SKM-1 treated with dmso at 0.1 percent for 144 hours (cell line): ENCODE data around the gene OSTM1.

Experiments
- DNase-seq: peaks from one replicate; lab custom pipeline; 2025; ENCODE audit not compliant: unreplicated experiment; lab: John Stamatoyannopoulos, UW

OSTM1 gene

DNA sequence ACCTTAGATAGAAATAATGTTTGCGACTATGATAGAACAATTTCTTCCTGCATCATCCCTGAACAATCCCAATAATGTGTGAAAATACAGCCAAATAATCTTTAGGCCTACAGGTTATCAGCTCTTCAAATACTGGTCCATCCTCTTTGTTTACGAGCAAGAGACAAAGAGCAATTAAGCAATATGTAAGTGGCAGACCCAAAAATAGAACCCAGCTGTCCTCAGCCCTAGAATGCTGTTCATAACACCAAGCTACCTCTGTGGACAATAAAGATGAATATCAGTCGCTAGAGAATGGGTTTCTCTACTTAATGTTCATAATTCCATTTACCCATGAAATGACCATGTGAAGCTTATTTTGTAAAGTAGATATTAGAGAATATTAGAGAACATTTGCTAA lies 28.4 kb upstream of the OSTM1 start:
- no peak for DNase-seq

- DNase-seq: no peak
Observed at GRCh38 chr6:108100003-108100402, 25.5 kb upstream of the OSTM1 start.

DNA sequence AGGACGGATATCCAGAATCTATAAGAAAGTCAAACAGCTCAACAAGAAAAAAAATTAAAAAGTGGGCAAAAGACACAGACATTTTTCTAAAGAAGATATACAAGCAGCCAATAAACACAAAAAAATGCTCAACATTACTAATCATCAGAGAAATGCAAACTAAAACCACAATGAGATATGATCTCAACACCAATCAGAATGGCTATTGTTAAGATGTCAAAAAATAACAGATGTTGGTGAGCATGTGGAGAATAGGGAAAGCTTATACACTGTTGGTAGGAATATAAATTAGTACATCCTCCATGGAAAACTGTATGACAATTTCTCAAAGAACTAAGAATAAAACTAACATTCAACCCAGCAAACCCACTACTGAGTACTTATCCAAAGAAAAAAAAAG lies 23.3 kb upstream of the OSTM1 start:
- no peak for DNase-seq

DNA sequence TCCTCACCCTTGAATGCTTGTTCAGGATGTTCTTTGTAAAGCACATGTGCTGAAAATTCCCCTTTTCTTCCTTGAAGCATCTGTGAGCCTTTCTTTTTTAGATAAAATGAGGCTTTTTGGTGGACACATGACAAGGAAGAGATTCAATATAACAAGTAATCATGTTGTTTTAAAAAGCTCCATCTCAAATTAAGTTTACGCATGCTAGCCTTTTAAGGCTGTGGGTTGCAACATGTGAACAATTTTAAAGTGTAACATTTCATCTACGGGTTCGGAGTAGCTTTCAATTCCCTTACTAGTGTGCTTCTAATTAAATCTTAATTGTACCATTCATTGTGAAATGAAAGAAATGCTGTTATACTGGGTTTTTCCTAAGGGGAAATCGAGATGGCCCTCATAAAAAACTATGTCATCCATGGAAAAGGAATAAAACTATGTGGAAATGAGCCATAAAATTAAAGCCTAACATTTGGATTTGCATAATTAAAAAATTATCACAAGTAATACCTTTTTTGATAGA lies 19.3 kb upstream of the OSTM1 start:
- DNase-seq: no peak

DNA sequence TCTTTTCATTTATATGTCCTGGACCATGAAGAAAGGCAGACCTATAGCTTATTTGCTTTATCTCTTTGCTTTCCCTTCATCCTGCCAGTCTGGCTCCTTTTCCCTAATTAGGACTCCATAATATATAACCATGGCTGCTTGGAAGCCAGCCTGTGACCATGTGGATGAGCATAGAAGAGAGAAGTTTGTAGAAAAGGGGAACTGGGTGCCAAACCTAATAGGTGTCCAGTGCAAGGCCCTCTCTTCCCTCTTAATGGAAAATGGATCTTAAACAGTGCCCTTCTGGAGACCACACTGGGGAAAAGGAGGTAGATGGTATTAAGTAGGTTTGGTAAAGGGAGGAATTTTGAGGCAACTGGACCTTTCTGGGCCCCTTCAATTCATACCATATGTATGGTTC lies 16.7 kb upstream of the OSTM1 start:
- DNase-seq: no peak

DNA sequence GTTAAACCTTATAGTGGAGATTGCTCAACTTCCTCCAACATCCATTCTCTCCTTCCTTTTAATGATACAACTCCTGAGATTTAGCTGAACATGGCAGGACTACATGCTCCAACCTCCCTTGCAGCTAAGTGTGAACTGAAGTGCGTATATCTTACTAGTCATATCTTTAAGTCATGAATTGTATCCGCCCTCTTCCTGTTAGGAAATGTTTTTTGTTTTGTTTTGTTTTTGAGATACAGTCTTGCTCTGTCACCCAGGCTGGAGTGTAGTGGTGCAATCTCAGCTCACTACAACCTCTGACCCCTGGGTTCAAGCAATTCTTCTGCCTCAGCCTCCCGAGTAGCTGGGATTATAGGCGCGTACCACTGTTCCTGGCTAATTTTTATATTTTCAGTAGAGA lies 8.8 kb upstream of the OSTM1 start:
- no peak for DNase-seq

- DNase-seq: no peak
Observed at GRCh38 chr6:108082539-108082938, 8.0 kb upstream of the OSTM1 start.

GRCh38 chr6:108080010-108080780 lies 5.7 kb upstream of the OSTM1 start:
- no peak for DNase-seq

DNA sequence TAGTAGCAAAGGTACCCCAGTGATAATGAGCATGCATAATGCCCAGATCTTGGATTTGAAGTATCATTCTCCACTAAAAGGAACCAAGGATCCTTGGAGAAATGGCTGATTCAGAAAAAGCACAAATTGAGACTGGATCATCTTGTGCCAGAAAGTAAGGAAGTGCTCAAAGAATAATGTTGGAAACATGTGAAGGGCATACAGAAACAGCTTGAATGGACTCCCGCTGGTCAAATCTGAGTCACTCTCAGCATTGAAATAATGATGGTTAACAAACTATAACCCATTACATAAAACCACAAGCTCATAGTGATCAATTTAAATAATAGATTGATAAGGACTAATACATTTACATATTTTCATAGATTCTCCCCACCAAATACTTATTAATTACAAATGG lies 3.6 kb upstream of the OSTM1 start:
- no peak for DNase-seq

DNA sequence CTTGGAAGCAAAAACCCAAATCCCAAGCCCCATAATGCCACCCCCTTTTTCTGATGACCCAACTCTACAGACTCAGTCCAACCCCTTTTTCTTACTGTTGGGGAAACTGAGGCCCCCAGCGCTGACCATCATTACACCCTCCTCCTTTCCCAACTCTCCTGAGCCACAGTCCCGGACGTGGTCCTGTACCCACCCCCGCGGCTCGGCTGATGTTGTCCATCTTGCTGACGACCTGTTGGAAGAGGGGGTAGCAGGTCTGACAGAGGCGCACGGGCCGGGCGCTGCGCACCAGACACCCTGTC lies 533 bp downstream of the OSTM1 start:
- DNase-seq: no peak

- no peak for DNase-seq
Observed at GRCh38 chr6:108071736-108072276, 2.7 kb downstream of the OSTM1 start.

DNA sequence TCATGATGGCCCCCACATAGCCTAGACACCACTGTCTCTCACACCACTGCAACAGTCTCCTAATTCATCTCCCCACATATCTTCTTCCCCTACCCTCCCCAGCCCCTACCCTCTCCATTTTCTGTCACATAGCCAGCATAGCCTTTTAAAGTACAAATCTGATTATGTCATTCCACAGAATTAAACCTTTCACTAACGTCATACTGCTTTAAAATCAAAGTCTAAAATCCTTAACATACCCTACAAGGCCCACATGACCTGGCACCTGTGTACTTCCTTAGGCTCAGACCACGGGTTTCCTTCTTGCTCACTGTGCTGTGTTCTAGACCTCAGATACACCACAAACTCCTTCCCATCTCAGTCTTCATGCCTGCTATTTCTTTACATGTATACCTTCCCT lies 5.9 kb downstream of the OSTM1 start:
- DNase-seq: no peak

GRCh38 chr6:108068182-108068581 lies 6.4 kb downstream of the OSTM1 start:
- no peak for DNase-seq

DNA sequence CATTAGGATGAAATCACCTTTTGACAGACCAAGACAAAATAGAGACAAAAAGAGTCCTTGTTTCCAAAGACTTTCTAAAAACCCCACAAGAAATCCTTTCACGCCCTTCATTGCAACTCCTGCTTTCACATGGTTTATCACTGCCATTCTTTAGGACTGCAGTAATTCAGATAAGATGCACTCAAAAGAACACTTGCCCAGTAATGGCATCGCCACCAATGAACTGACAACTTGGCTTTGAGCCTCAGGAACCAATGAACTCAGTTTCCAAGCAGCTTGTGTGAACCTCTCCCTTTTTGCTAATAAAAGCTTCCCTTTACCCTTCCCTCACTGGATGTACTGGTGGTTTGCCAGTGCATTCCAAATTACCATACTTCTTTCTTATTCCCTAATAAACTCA lies 21.8 kb downstream of the OSTM1 start:
- DNase-seq: no peak

DNA sequence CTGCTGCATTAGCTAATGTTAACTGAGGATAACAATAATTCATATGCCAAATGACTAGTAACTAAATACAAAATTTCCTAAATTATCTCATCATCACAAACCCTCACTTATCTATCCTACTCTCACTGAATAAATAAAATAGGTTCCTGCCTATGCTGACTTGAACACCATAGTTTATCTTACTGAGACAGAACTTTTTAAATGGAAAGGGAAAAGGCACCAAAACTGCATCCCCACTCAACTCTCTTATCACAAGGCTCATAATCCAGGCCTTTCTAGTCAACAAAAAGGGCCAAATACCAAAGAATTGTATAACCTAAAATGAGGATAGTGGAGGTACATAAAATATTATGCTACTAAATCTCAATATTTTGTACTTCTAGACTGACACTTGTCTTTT lies 23.1 kb downstream of the OSTM1 start:
- no peak for DNase-seq

DNA sequence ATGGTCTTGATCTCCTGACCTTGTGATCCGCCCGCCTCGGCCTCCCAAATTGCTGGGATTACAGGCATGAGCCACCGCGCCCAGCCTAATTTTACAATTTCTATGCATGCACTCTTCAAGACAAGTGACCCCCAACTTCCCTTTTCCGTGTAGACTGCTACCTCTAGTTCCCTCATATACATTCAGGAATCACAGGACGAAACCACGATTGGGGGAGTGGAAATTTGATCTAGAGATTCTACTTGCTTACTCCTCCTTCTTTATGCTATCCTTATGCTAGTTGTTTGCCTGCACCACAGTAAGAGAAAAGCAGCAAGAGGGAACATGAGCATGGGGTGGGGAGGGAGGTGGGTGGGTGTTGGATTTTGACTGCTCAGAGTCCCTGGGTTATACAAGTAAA lies 34.9 kb downstream of the OSTM1 start:
- DNase-seq: no peak

- no peak for DNase-seq
Observed at GRCh38 chr6:108036884-108037283, 37.7 kb downstream of the OSTM1 start.

GRCh38 chr6:108031968-108032367 lies 42.6 kb downstream of the OSTM1 start:
- DNase-seq: no peak

DNA sequence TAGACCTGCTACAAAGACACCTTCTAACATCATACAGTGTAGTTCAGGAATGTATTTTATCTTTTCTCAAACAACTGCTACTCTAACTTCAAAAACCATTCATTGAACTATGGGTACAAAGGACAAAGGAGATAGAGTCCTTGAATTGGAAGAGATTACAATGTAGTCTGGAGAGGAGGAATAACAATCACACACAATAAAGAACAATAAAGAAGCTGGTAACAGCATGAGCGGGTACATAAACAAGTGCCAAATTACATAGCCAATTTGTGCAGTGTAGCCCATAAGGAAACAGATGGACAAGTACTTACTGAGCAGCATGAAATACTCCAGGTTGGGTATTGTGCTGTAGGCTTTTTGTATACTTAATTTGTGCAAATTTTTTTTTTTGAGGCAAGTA lies 44.3 kb downstream of the OSTM1 start:
- no peak for DNase-seq

DNA sequence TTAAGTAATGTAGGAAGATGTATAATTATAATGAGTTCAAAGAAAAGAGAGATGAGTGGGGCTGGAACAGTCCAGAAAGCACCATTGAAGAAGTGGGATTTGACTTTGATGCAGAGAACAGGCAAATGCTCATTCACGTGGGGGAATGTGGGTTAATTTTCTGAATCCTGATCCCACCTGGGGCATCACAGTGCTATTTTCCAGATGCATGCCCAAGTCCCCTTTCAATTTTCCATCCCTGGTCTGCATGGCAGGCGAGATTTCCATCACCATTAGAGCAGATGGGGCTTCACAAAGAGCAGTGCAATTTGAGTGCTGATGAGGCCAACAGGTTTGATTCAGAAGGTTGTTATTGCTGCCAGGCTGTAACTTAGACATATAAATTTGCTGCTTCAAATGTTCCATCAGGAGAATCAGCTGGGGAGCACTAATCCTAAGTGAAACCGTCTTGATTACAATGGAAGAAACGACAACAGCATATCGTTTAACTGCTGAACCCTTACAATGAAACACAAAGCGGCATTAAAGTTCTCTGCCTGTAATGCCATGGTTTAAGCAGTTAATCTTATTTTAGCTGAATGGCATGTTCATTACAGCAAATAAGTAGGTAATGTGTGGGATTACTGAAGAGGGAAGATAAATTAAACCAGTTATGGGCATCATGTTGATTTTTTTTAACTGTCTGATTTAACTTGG lies 45.2 kb downstream of the OSTM1 start:
- no peak for DNase-seq

GRCh38 chr6:108027594-108027993 lies 46.9 kb downstream of the OSTM1 start:
- DNase-seq: no peak

GRCh38 chr6:108027056-108027455 lies 47.5 kb downstream of the OSTM1 start:
- DNase-seq: no peak
